AG04450 (cell line): ENCODE results near the gene C14orf132. TPM values are rescaled to one million over a fixed set of nuclear protein-coding genes. Genes with fewer than 3 reads are reported as not detected.

Source experiments
- CTCF ChIA-PET: fragments of 300-600, 350-600 bp; formaldehyde crosslinking; extraction: SDS; loops from one replicate; lab custom pipeline; 2022; ENCODE audit warnings: antibody characterized with exemption, inconsistent platforms; lab: Charles Lee
- POLR2A ChIA-PET: fragments of 350-600 bp; formaldehyde crosslinking; extraction: SDS; loops from one replicate; lab custom pipeline; 2021; ENCODE audit warnings: antibody characterized with exemption, inconsistent platforms; lab: Yijun Ruan, JAX
- DNase-seq: peaks from one replicate; pipeline ENCODE4 v3.0.0-alpha.2; 2011; ENCODE audit warnings: low read depth, low spot score
- H3K27ac ChIP-seq: one replicate; pipeline ENCODE4 v1.5.1; 2012; ENCODE audit warnings: low read depth, low read length, control low read depth
- H3K27me3 ChIP-seq: one replicate; pipeline ENCODE4 v1.6.0; 2012; ENCODE audit warnings: low read length; ENCODE audit not compliant: control insufficient read depth, insufficient read depth
- H3K4me3 ChIP-seq: 2 replicates; pipeline ENCODE4 v1.5.1; 2011; ENCODE audit warnings: mild to moderate bottlenecking, low read depth, low read length, control low read depth
- H3K9me3 ChIP-seq: 2 replicates; pipeline ENCODE4 v1.5.1; 2012; ENCODE audit warnings: low read length; ENCODE audit not compliant: control insufficient read depth, insufficient read depth
- CTCF ChIP-seq: IDR thresholded peaks from 2 replicates; pipeline ENCODE4 v1.5.1; 2011; ENCODE audit warnings: low read depth, low read length, control low read depth, inconsistent platforms
- polyA plus RNA-seq: library from polyadenylated mRNA; depleted of rRNA; stranded (reverse); fragments of >200 nt; gene quantifications from 2 replicates; pipeline ENCODE4 v1.2.3, GENCODE V29; 2011

C14orf132 gene
- polyA plus RNA-seq, 1 experiment = 42.0 TPM

DNA sequence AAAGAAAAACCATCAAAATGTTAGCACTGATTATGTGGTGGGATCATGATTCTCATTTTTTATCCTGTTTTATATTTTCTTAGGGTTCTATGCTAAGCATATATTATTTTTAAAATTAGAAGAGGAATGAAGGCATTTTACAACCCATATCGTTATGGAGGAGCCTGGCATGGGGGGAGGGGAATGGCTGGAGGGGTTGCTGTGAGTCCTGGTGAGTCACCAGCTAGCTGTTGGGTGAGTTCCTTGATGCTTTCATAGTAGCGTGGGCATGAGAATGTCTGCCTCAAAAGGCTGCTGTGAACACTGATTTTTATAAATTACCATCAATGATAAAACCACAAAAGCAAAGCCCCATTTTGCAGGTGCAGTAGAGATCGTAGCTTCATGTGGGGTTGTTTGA, 46.9 kb downstream of the C14orf132 start:
- H3K4me3 ChIP-seq = no peak overlapping the region
- ChIA-PET POLR2A (interaction anchor here (1.0 kb wide), 1 partner anchor 9 kb away, joined by 4 read pairs; no protein-coding TSS in a partner anchor), CTCF (interaction anchor here (0.6 to 1.7 kb wide), 2 partner anchors 9 to 15 kb away, joined by 5 to 6 read pairs; no protein-coding TSS in a partner anchor)
- no peak overlapping the region for H3K27ac ChIP-seq
- H3K9me3 ChIP-seq = no peaks in the 10 kb centered on the region
- H3K27me3 ChIP-seq = no peaks in the 10 kb centered on the region
- no peak for TF ChIP-seq CTCF
- DNase-seq = peak; percentile 34

- ChIA-PET POLR2A (interaction anchor here (1.0 kb wide), 1 partner anchor 9 kb away, joined by 4 read pairs; no protein-coding TSS in a partner anchor), CTCF (interaction anchor here (1.2 to 2.4 kb wide), 3 partner anchors 15 to 88 kb away, joined by 3 to 6 read pairs (median 5); no protein-coding TSS in a partner anchor)
- no peaks in the 10 kb centered on the region for H3K27me3 ChIP-seq
- H3K9me3 ChIP-seq = no peaks in the 10 kb centered on the region
- 0 out of 2 replicates have a peak, but pooled peaks have one; percentile 6 for TF ChIP-seq CTCF
- no peak for DNase-seq
- no peak overlapping the region for H3K27ac ChIP-seq
- no peak overlapping the region for H3K4me3 ChIP-seq
These were observed 47.5 kb downstream of the C14orf132 start for GRCh38 chr14:96086574-96087077.

DNA sequence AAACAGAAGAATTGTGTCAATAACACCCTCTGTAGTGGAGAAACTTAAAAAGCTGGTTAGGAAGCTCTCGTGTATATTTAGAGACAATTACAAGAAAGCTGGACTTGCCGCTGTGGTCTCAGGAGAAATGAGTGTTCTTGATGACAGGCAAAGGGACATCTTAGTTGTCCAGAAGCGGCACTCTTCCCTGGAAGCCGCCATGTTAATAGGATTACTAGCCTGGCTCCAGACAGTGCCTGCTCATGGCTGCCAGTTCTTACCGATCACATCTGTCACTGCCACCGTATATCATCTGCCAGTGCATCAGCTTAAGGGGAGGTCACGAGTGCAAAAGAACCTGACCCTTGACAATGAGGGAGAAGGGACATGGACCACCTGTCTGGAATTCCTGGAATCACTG, 48.9 kb downstream of the C14orf132 start:
- Histone ChIP-seq H3K27me3 (no peaks in the 10 kb centered on the region), H3K4me3 (no peak overlapping the region), H3K9me3 (no peaks in the 10 kb centered on the region), H3K27ac (no peak overlapping the region)
- POLR2A ChIA-PET = no interaction called here
- CTCF ChIA-PET = interaction anchor here (1.3 to 2.4 kb wide), 2 partner anchors 89 to 94 kb away, joined by 3 to 6 read pairs; no protein-coding TSS in a partner anchor
- no peak for DNase-seq
- no peak for TF ChIP-seq CTCF

DNA sequence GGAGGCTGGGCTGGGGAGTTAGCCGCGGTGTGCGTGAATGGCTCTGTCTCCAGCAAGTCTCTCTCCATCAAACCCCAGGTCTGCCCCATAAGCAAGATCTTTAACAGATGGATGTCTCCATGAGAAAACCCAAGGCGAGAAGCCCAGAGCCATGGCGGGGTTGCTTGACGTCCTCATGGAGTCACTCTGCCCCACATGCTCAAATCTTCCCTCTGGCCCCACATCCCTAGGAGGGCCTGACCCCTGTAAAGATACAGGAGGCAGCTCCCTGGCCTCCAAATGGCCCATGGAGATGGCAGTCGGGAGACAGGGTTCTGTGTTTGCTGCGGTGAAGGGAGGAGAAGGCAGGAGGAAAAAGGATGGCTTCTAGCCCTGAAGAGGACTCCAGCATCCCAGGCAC, 49.3 kb downstream of the C14orf132 start:
- no peak overlapping the region for H3K27ac ChIP-seq
- H3K27me3 ChIP-seq = no peaks in the 10 kb centered on the region
- ChIA-PET CTCF (interaction anchor here (1.3 to 2.4 kb wide), 2 partner anchors 89 to 94 kb away, joined by 3 to 6 read pairs; no protein-coding TSS in a partner anchor), POLR2A (no interaction called here)
- no peak for DNase-seq
- H3K4me3 ChIP-seq = no peak overlapping the region
- H3K9me3 ChIP-seq = no peaks in the 10 kb centered on the region
- no peak for TF ChIP-seq CTCF

DNA sequence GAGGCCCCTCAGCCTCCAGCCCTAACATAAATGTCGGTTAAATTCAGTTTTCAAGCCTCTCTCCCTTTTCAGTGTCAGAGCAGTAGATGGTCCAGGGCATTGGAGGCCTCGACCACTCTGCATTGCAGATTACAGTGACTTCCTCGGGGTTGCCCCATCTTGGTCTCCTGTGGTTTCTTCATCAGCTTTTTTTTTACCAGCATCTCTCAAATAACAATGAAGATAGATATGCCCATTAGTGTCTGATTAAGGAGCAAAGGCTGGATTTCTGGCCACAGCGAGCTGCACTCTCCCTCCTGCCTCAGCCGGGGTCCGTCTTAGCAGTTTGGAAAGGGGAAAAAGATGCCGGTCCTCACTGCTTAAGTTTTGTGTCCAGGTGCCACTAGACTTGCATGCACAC, 49.7 kb downstream of the C14orf132 start:
- ChIA-PET CTCF (interaction anchor here (1.0 to 2.7 kb wide), 4 partner anchors 10 to 95 kb away, joined by 3 to 13 read pairs (median 5); no protein-coding TSS in a partner anchor), POLR2A (no interaction called here)
- TF ChIP-seq CTCF = no peak
- H3K27ac ChIP-seq = no peak overlapping the region
- H3K9me3 ChIP-seq = no peaks in the 10 kb centered on the region
- no peaks in the 10 kb centered on the region for H3K27me3 ChIP-seq
- H3K4me3 ChIP-seq = no peak overlapping the region
- no peak for DNase-seq
